ENCODE results near the gene SUFU. TPM values are rescaled to one million over a fixed set of nuclear protein-coding genes. Genes with fewer than 3 reads are reported as not detected.
A peak's percentile ranks its signal among the peaks of the same experiment; 100 is the strongest.

SUFU gene
- total and polyA plus RNA-seq, 2 donors from 2014 or later: 6.5 to 18.9 TPM

GRCh38 chr10:102674566-102674965 is 170.8 kb downstream of the SUFU start:
- Histone ChIP-seq H3K9ac (ENCODE audit: low read length in 3 of 3) (peak overlapping the region in 1 of 3 donors; percentile 9), H3K27me3 (ENCODE audit: control insufficient read depth, insufficient read depth, low read length) (no peaks in the 10 kb centered on the region), H3K9me3 (ENCODE audit: control insufficient read depth in 2 of 3, insufficient read depth in 1 of 3, low read length in 3 of 3) (no peaks in the 10 kb centered on the region), H3K4me3 (ENCODE audit: low read length in 3 of 3) (peak overlapping the region in 1 of 3 donors; percentile 27), H3K4me1 (ENCODE audit: control insufficient read depth in 2 of 3, insufficient read depth in 2 of 3, low read depth in 1 of 3, low read length in 3 of 3) (peaks cover 47 to 63% (median 56%) of the 10 kb centered on the region in 3 donors), H3K36me3 (ENCODE audit: control insufficient read depth in 2 of 3, insufficient read depth in 3 of 3, low read length in 3 of 3) (no peaks in the 10 kb centered on the region), H3K27ac (ENCODE audit: low read depth in 2 of 2, low read length in 2 of 2) (peak overlapping the region; percentile 69 to 91)
- FAIRE-seq: no peak
- intact Hi-C loops (cut with DNase I): no loop called here
- TF ChIP-seq, protein P1, sequence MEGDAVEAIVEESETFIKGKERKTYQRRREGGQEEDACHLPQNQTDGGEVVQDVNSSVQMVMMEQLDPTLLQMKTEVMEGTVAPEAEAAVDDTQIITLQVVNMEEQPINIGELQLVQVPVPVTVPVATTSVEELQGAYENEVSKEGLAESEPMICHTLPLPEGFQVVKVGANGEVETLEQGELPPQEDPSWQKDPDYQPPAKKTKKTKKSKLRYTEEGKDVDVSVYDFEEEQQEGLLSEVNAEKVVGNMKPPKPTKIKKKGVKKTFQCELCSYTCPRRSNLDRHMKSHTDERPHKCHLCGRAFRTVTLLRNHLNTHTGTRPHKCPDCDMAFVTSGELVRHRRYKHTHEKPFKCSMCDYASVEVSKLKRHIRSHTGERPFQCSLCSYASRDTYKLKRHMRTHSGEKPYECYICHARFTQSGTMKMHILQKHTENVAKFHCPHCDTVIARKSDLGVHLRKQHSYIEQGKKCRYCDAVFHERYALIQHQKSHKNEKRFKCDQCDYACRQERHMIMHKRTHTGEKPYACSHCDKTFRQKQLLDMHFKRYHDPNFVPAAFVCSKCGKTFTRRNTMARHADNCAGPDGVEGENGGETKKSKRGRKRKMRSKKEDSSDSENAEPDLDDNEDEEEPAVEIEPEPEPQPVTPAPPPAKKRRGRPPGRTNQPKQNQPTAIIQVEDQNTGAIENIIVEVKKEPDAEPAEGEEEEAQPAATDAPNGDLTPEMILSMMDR (IDR thresholded peaks at IDR 0.05; ENCODE audit: borderline replicate concordance, extremely low read depth, insufficient read depth): no peak
- peak in 1 of 5 donors; percentile 47 for DNase-seq

GRCh38 chr10:102675011-102675665 is 171.4 kb downstream of the SUFU start:
- H3K9ac ChIP-seq (ENCODE audit: low read length in 3 of 3): peak overlapping the region in 1 of 3 donors; percentile 9
- DNase-seq: peak in 3 of 5 donors; percentile 41 to 56 (median 53)

DNA sequence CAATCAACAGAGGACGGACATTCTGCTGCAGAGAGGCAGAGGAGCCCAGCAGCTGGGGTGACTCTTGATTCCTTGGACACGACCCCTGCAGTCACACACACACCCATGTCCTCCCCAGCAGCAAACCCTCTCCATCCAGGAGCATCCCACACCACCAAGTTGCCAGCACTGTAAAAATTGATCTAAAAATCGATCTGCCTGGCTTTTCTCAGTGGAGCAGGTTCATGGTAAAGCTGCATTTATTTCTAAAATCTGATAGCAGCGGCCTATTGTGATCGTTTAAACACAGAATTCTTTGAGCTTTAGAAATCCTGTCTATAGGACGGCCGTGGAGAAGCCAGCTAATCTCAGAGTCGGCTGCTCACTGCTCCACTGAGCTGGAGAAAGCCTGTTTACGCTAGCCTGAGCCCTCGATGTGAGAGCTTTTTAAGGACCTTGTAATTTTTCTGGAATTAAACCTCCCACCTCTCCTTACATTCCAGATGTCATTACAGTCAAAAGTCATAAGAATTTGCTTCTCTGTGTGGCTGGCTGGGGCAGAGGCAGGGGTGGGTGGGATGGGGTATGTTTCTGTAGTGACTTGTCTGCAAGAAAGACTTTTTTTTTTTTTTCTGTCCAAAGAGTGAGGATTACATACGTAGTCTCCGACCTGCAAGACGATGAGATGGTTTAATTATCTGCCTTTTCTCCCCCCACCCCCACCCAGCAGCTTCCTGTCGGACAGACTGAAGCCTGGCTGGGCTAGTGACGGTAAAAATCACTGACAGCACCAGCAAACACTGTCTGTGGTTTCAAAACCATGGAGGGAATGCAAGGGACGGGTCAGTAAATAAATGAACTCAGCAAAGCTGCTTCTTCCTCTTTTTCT is 172.1 kb downstream of the SUFU start:
- intact Hi-C loops (cut with DNase I): no loop called here
- Histone ChIP-seq H3K4me3 (ENCODE audit: low read length in 3 of 3) (peak overlapping the region in 1 of 3 donors; percentile 3), H3K9me3 (ENCODE audit: control insufficient read depth in 2 of 3, insufficient read depth in 1 of 3, low read length in 3 of 3) (no peaks in the 10 kb centered on the region), H3K36me3 (ENCODE audit: control insufficient read depth in 2 of 3, insufficient read depth in 3 of 3, low read length in 3 of 3) (peaks cover 0 to 2% (median 0%) of the 10 kb centered on the region in 3 donors), H3K9ac (ENCODE audit: low read length in 3 of 3) (peak overlapping the region in 1 of 3 donors; percentile 41), H3K27ac (ENCODE audit: low read depth in 2 of 2, low read length in 2 of 2) (peak overlapping the region; percentile 60 to 91), H3K27me3 (ENCODE audit: control insufficient read depth, insufficient read depth, low read length) (no peaks in the 10 kb centered on the region), H3K4me1 (ENCODE audit: control insufficient read depth in 2 of 3, insufficient read depth in 2 of 3, low read depth in 1 of 3, low read length in 3 of 3) (peaks cover 43 to 65% (median 59%) of the 10 kb centered on the region in 3 donors)
- DNase-seq (peak; percentile 65 to 91 (median 74)), FAIRE-seq (no peak)
- TF ChIP-seq, protein P1 (IDR thresholded peaks at IDR 0.05; ENCODE audit: borderline replicate concordance, extremely low read depth, insufficient read depth): no peak

More at GRCh38 chr10:102675011-102675665, 171.4 kb downstream of the SUFU start:
- intact Hi-C loops (cut with DNase I): no loop called here
- peak overlapping the region; percentile 69 to 91 for H3K27ac ChIP-seq (ENCODE audit: low read depth in 2 of 2, low read length in 2 of 2)
- no peak for FAIRE-seq
- no peaks in the 10 kb centered on the region for H3K27me3 ChIP-seq (ENCODE audit: control insufficient read depth, insufficient read depth, low read length)
- no peaks in the 10 kb centered on the region for H3K9me3 ChIP-seq (ENCODE audit: control insufficient read depth in 2 of 3, insufficient read depth in 1 of 3, low read length in 3 of 3)
- no peak overlapping the region for H3K4me3 ChIP-seq (ENCODE audit: low read length in 3 of 3)
- no peaks in the 10 kb centered on the region for H3K36me3 ChIP-seq (ENCODE audit: control insufficient read depth in 2 of 3, insufficient read depth in 3 of 3, low read length in 3 of 3)
- TF ChIP-seq, protein P1 (IDR thresholded peaks at IDR 0.05; ENCODE audit: borderline replicate concordance, extremely low read depth, insufficient read depth): no peak
- H3K4me1 ChIP-seq (ENCODE audit: control insufficient read depth in 2 of 3, insufficient read depth in 2 of 3, low read depth in 1 of 3, low read length in 3 of 3): peaks cover 45 to 65% (median 59%) of the 10 kb centered on the region in 3 donors
